K562 (cell line): ENCODE results near the gene SMG1. TPM values are rescaled to one million over a fixed set of nuclear protein-coding genes. Genes with fewer than 3 reads are reported as not detected.

Source experiments
- ATAC-seq: fragments of 200-7000 bp; cut with Tn5 transposase; 3 replicates; pipeline ENCODE4 v1.9.1; 2020; ENCODE audit warnings: moderate library complexity
- BruUV-seq: library from RNA; stranded (reverse); fragments of 400-500 nt; replicated peaks from 2 replicates; lab custom pipeline; 2021; lab: Mats Ljungman, UMichigan
- CTCF ChIA-PET: fragments of 300-600 bp; formaldehyde crosslinking; extraction: SDS; loops from one replicate; lab custom pipeline; 2021; ENCODE audit warnings: low intra/inter-chr PET ratio; lab: Yijun Ruan, JAX
- POLR2A ChIA-PET: fragments of 300-600, 350-650 bp; sonication (Branson Sonifier 250); formaldehyde crosslinking; extraction: SDS; loops from one replicate; lab custom pipeline; 2021; ENCODE audit warnings: antibody characterized with exemption, inconsistent platforms; lab: Yijun Ruan, JAX
- DNase-seq, 4 experiments: peaks; one replicate each; pipeline versions ENCODE4 v3.0.0 to v3.0.0-alpha.2; 2011 to 2018; ENCODE audit warnings: low spot score in 3 of 4, mixed read lengths in 3 of 4; ENCODE audit errors: extremely low read depth in 1 of 4
- FAIRE-seq: peaks from 2 replicates; lab custom pipeline; 2011; peaks lifted over from hg19 to GRCh38; lab: Jason Lieb, UNC
- H2AFZ ChIP-seq: 2 replicates; pipeline ENCODE4 v1.6.0; 2011; ENCODE audit warnings: low read depth, low read length, control low read depth, inconsistent platforms
- H3K27ac ChIP-seq: fragments of 200-600 bp; 3 replicates; pipeline ENCODE4 v1.8.0; 2011; ENCODE audit warnings: low read depth, mild to moderate bottlenecking, control low read depth, inconsistent platforms, low read length, moderate library complexity, mixed read lengths; ENCODE audit errors: extremely low read depth
- H3K27me3 ChIP-seq, 2 experiments: fragments of 300-600 bp in 1 of 2; 2 replicates in 1 of 2; 3 replicates in 1 of 2; pipeline versions ENCODE4 v1.6.0 to v1.8.0; 2011; ENCODE audit warnings: inconsistent platforms in 2 of 2, low read length in 2 of 2, mild to moderate bottlenecking in 1 of 2, mixed read lengths in 1 of 2, moderate library complexity in 1 of 2; ENCODE audit not compliant: control insufficient read depth in 2 of 2, insufficient read depth in 2 of 2
- H3K36me3 ChIP-seq: fragments of 300-600 bp; 3 replicates; pipeline ENCODE4 v1.8.0; 2011; ENCODE audit warnings: mild to moderate bottlenecking, low read length, inconsistent platforms; ENCODE audit not compliant: control insufficient read depth, insufficient read depth
- H3K4me1 ChIP-seq, 2 experiments: fragments of 200-600 bp in 1 of 2; replicated peaks in 1 of 2; 2 replicates in 1 of 2; 3 replicates in 1 of 2; pipeline versions ENCODE4 v1.5.1 to v1.8.0; 2011; ENCODE audit warnings: inconsistent platforms in 2 of 2, low read length in 2 of 2, mild to moderate bottlenecking in 1 of 2, mixed read lengths in 1 of 2, moderate library complexity in 1 of 2; ENCODE audit not compliant: control insufficient read depth in 2 of 2, insufficient read depth in 2 of 2
- H3K4me2 ChIP-seq: 2 replicates; pipeline ENCODE4 v1.6.1; 2011; ENCODE audit warnings: low read length, control low read depth, inconsistent platforms, mixed read lengths; ENCODE audit not compliant: insufficient read depth
- H3K4me3 ChIP-seq: fragments of 200-600 bp; sonication (generic), shearing (Covaris generic); 2 replicates; pipeline ENCODE4 v1.5.1; 2016; ENCODE audit warnings: control low read depth, inconsistent platforms
- H3K79me2 ChIP-seq: fragments of 200-600 bp; 3 replicates; pipeline ENCODE4 v1.8.0; 2011; ENCODE audit warnings: low read length, inconsistent platforms; ENCODE audit not compliant: control insufficient read depth, insufficient read depth
- H3K9ac ChIP-seq, 2 experiments: 2 replicates each; pipeline versions ENCODE4 v1.6.0 to v1.6.1; 2011; ENCODE audit warnings: low read depth in 2 of 2, low read length in 2 of 2, control low read depth in 1 of 2, inconsistent platforms in 1 of 2, mild to moderate bottlenecking in 1 of 2, mixed read lengths in 1 of 2; ENCODE audit not compliant: insufficient read depth in 1 of 2
- H3K9me1 ChIP-seq: one replicate; pipeline ENCODE4 v1.6.0; 2011; ENCODE audit warnings: inconsistent platforms, mild to moderate bottlenecking, low read length, moderate library complexity; ENCODE audit not compliant: control insufficient read depth, insufficient read depth
- H3K9me3 ChIP-seq: replicated peaks from 2 replicates; pipeline ENCODE4 v1.5.1; 2011; ENCODE audit warnings: low read depth, low read length, inconsistent platforms; ENCODE audit not compliant: control insufficient read depth, insufficient read depth
- H4K20me1 ChIP-seq: replicated peaks from 2 replicates; pipeline ENCODE4 v1.6.1; 2011; ENCODE audit warnings: low read length, inconsistent platforms, mixed read lengths; ENCODE audit not compliant: control insufficient read depth, insufficient read depth
- C11orf30 ChIP-seq: fragments of 450-650 bp; IDR thresholded peaks from 2 replicates; pipeline ENCODE4 v1.6.1; 2016; ENCODE audit warnings: low read depth, mild to moderate bottlenecking
- CXXC5 ChIP-seq: fragments of 250-450 bp; sonication (Bioruptor Pico); IDR thresholded peaks from 2 replicates; pipeline ENCODE4 v1.8.0; 2022; ENCODE audit warnings: inconsistent platforms, mild to moderate bottlenecking, moderate library complexity
- HMGXB4 ChIP-seq: sonication (generic); formaldehyde crosslinking; IDR thresholded peaks from 2 replicates; pipeline ENCODE4 v1.8.1; 2023; ENCODE audit warnings: mild to moderate bottlenecking, missing genetic modification reagents
- ILF3 ChIP-seq: fragments of 450-650 bp; IDR thresholded peaks from 2 replicates; pipeline ENCODE4 v1.6.1; 2018; ENCODE audit warnings: antibody characterized with exemption, mild to moderate bottlenecking, moderate library complexity, borderline replicate concordance
- MXI1 ChIP-seq: IDR thresholded peaks from 2 replicates; pipeline ENCODE4 v1.6.1; 2011; ENCODE audit warnings: low read depth, mild to moderate bottlenecking, improper control_type of control experiment, low read length
- MYNN ChIP-seq, 2 experiments: sonication (generic); formaldehyde crosslinking in 1 of 2; IDR thresholded peaks; 2 replicates each; pipeline versions ENCODE4 v1.5.0 to v1.6.1; 2016 to 2020; ENCODE audit warnings: antibody characterized with exemption in 1 of 2, missing genetic modification reagents in 1 of 2
- RBM17 ChIP-seq: fragments of 200-400 bp; formaldehyde crosslinking; IDR thresholded peaks from 2 replicates; pipeline ENCODE4 v1.6.1; 2017; ENCODE audit warnings: low read depth, mild to moderate bottlenecking, low read length, borderline replicate concordance
- SREBF1 ChIP-seq: fragments of 150-350 bp; IDR thresholded peaks from 2 replicates; pipeline ENCODE4 v1.6.1; 2014; ENCODE audit warnings: antibody characterized with exemption, low read depth, low read length, borderline replicate concordance
- TCF7 ChIP-seq: sonication (generic); IDR thresholded peaks from 2 replicates; pipeline ENCODE4 v1.6.1; 2016; ENCODE audit warnings: antibody characterized with exemption, borderline replicate concordance
- TRIM24 ChIP-seq, 2 experiments: fragments of 450-650 bp; IDR thresholded peaks; 2 replicates each; pipeline ENCODE4 v1.6.1; 2016
- ZNF551 ChIP-seq: fragments of 250-450 bp; sonication (Bioruptor Pico); IDR thresholded peaks from 2 replicates; pipeline ENCODE4 v1.5.0; 2021; ENCODE audit warnings: mild to moderate bottlenecking, moderate library complexity
- WGBS: fragments of 100-300 bp; shearing (Covaris generic); methylation state at CpG from one replicate; pipeline ENCODE4 v1.1.6; 2016; ENCODE audit warnings: low coverage, mixed read lengths; ENCODE audit not compliant: insufficient coverage; ENCODE audit errors: missing lambda C conversion rate; 5-methylcytosine and 5-hydroxymethylcytosine counted together
- in situ Hi-C: fragments of 300-500 bp; cut with MboI; formaldehyde crosslinking; loops from 4 replicates; pipeline ENCODE4 v1.15.0; 2018; ENCODE audit warnings: inconsistent platforms, mixed read lengths
- intact Hi-C: fragments of 100-400 bp; cut with micrococcal nuclease; formaldehyde crosslinking; loops from 2 replicates; pipeline ENCODE4 v1.14.2; 2022
- polyA plus RNA-seq, 8 experiments: library from polyadenylated mRNA; depleted of rRNA in 4 of 8; stranded (reverse) in 5 of 8; unstranded in 3 of 8; fragments of >200 nt; fragmentation: Nextera tagmentation in 2 of 8; fragmentation: Illumina TruSeq in 1 of 8; extraction: Ambion mirVana in 2 of 8; extraction: Trizol in 1 of 8; gene quantifications; 2 replicates each; pipeline versions ENCODE4 v1.2.1 to v1.2.3, GENCODE V29; 2011 to 2014; ENCODE audit warnings: inconsistent platforms in 1 of 8, missing spikeins in 1 of 8
- total RNA-seq, 7 experiments: library from RNA; depleted of rRNA in 6 of 7; stranded (reverse); fragments of >200 nt in 6 of 7; fragmentation: Illumina TruSeq in 2 of 7; extraction: Trizol in 2 of 7; gene quantifications; 2 replicates each; pipeline versions ENCODE4 v1.2.1 to v1.2.3, GENCODE V29; 2011 to 2021; ENCODE audit warnings: low replicate concordance in 1 of 7

SMG1 gene
- total and polyA plus RNA-seq, 9 of the 15 experiments (the other 6 are each of a cell fraction or from before 2014, with no cell fraction given): 3.4 to 54.8 (median 32.0) TPM

GRCh38 chr16:18948372-18949020 is 22.3 kb upstream of the SMG1 start:
- no peak overlapping the region for H3K4me2 ChIP-seq
- H3K4me1 ChIP-seq: peaks cover 2 to 3% of the 10 kb centered on the region in 2 experiments; a peak in 2 of 5 replicates
- POLR2A ChIA-PET: interaction anchor here (0.7 kb wide), 1 partner anchor 157 kb away, joined by 3 read pairs; no protein-coding TSS in a partner anchor
- ATAC-seq (no peak), DNase-seq (no peak), FAIRE-seq (no peak)
- H2AFZ ChIP-seq: no peak overlapping the region
- H3K9me1 ChIP-seq: no peaks in the 10 kb centered on the region
- no peaks in the 10 kb centered on the region for H3K27me3 ChIP-seq
- H3K4me3 ChIP-seq: no peak overlapping the region
- H4K20me1 ChIP-seq: no peaks in the 10 kb centered on the region
- CTCF ChIA-PET: no interaction called here
- no peak overlapping the region; a peak in 1 of 4 replicates for H3K9ac ChIP-seq
- H3K9me3 ChIP-seq: no peaks in the 10 kb centered on the region
- H3K36me3 ChIP-seq: no peaks in the 10 kb centered on the region
- TF ChIP-seq ILF3 (no peak), HMGXB4 (CRISPR knock-in tag) (no peak), SREBF1 (no peak), MXI1 (no peak), CXXC5 (CRISPR knock-in tag) (no peak), ZNF551 (no peak), TCF7 (no peak), RBM17 (no peak), MYNN (IDR thresholded peaks at IDR 0.05) (no peak), MYNN (CRISPR knock-in tag; IDR thresholded peaks at IDR 0.05) (no peak), C11orf30 (no peak), TRIM24 (IDR thresholded peaks at IDR 0.05) (no peak)
- WGBS: 56% methylated on average over 9 of the region's 9 CpGs
- in situ Hi-C loops (no loop called here), intact Hi-C loops (no loop called here)
- H3K27ac ChIP-seq: no peak overlapping the region
- no TSS peak for BruUV-seq
- H3K79me2 ChIP-seq: no peaks in the 10 kb centered on the region
